NT2/D1 (cell line): ENCODE measurements around the gene DCTN1.

Experiments
- DNase-seq: peaks from one replicate; pipeline ENCODE4 v3.0.0-alpha.2; 2011; ENCODE audit warnings: low read depth, low spot score
- H3K27me3 ChIP-seq: 2 replicates; pipeline ENCODE4 v1.6.0; 2011; ENCODE audit warnings: mild to moderate bottlenecking; ENCODE audit not compliant: insufficient read length, insufficient read depth
- H3K36me3 ChIP-seq: 2 replicates; pipeline ENCODE4 v1.6.1; 2011; ENCODE audit warnings: mild to moderate bottlenecking, low read length, mixed read lengths; ENCODE audit not compliant: insufficient read depth, insufficient read length
- H3K4me1 ChIP-seq: 2 replicates; pipeline ENCODE4 v1.5.1; 2011; ENCODE audit not compliant: insufficient read depth, insufficient read length
- H3K4me3 ChIP-seq: 2 replicates; pipeline ENCODE4 v1.5.1; 2011; ENCODE audit warnings: low read depth; ENCODE audit not compliant: insufficient read length
- H3K9ac ChIP-seq: 2 replicates; pipeline ENCODE4 v1.6.0; 2011; ENCODE audit warnings: low read depth; ENCODE audit not compliant: insufficient read length
- H3K9me3 ChIP-seq: 2 replicates; pipeline ENCODE4 v1.5.1; 2011; ENCODE audit warnings: mild to moderate bottlenecking, low read length; ENCODE audit not compliant: insufficient read depth
- SUZ12 ChIP-seq: IDR thresholded peaks from 2 replicates; pipeline ENCODE4 v1.6.1; 2011; ENCODE audit not compliant: insufficient read length, insufficient read depth; ENCODE audit errors: extremely low read depth
- YY1 ChIP-seq: IDR thresholded peaks from 2 replicates; pipeline ENCODE4 v1.6.1; 2011; ENCODE audit not compliant: insufficient read length, insufficient read depth
- ZNF274 ChIP-seq: IDR thresholded peaks from 2 replicates; pipeline ENCODE4 v1.6.1; 2011; ENCODE audit warnings: mild to moderate bottlenecking, low read depth, low read length

Gene DCTN1

GRCh38 chr2:74367789-74368188 lies 12.3 kb downstream of the DCTN1 start:
- no peaks in the 10 kb centered on the region for H3K27me3 ChIP-seq
- H3K9me3 ChIP-seq, result no peaks in the 10 kb centered on the region
- H3K36me3 ChIP-seq, result peaks cover 100% of the 10 kb centered on the region
- TF ChIP-seq SUZ12 (no peak), ZNF274 (no peak), YY1 (no peak)
- no peak overlapping the region for H3K9ac ChIP-seq
- peaks cover 9% of the 10 kb centered on the region for H3K4me1 ChIP-seq
- DNase-seq, result no peak
- H3K4me3 ChIP-seq, result no peak overlapping the region

DNA sequence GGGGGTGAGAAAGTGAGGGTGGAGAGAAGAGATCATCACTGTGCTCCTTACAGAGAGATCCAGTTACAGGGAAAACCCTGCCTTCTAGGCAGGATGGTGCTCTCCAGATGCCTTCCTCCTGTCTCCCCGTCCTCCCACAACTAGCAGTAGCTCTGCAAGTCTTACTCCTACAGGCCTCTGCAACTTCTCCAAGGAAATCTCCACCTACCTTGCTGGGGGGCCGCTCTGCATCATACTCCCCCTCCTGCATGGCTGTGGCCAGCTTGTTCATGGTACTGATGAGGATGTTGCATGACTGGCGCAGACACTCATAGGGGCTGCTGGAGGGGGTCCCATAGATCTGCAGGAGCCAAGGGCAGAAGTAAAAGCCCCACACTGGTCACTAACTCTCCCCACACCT lies 14.1 kb downstream of the DCTN1 start:
- TF ChIP-seq ZNF274 (no peak), SUZ12 (no peak), YY1 (no peak)
- Histone ChIP-seq H3K4me3 (no peak overlapping the region), H3K4me1 (peaks cover 7% of the 10 kb centered on the region), H3K9me3 (no peaks in the 10 kb centered on the region), H3K9ac (no peak overlapping the region), H3K36me3 (peaks cover 100% of the 10 kb centered on the region), H3K27me3 (no peaks in the 10 kb centered on the region)
- no peak for DNase-seq

GRCh38 chr2:74364533-74365505 lies 15.3 kb downstream of the DCTN1 start:
- TF ChIP-seq YY1, result no peak
- no peak for TF ChIP-seq ZNF274
- TF ChIP-seq SUZ12, result no peak
- peaks cover 100% of the 10 kb centered on the region for H3K36me3 ChIP-seq
- H3K9ac ChIP-seq, result no peak overlapping the region
- H3K27me3 ChIP-seq, result no peaks in the 10 kb centered on the region
- no peaks in the 10 kb centered on the region for H3K9me3 ChIP-seq
- peaks cover 7% of the 10 kb centered on the region for H3K4me1 ChIP-seq
- no peak overlapping the region for H3K4me3 ChIP-seq
- no peak for DNase-seq

DNA sequence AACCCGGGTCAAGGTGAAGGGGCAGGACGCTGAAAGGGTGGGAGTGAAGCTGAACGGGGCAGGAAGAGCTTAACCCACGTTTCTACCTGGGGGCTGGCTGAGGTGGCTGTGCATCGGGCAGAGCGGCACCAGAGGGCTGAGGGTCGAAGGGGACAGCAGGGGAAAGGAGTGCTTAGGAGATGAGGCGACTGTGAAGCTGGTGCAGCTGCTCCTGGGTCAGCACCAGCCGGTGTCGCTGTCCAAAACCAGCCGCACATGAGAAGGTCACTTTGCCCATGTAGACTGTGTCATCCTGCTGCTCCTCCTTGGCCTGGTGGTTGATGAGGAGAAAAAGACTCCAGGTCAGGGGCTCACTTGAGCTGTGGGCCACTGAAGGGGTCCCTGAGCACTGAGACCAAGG lies 18.8 kb downstream of the DCTN1 start:
- peaks cover 95% of the 10 kb centered on the region for H3K36me3 ChIP-seq
- TF ChIP-seq YY1 (no peak), SUZ12 (no peak), ZNF274 (no peak)
- no peak for DNase-seq
- no peak overlapping the region for H3K9ac ChIP-seq
- H3K27me3 ChIP-seq, result no peaks in the 10 kb centered on the region
- H3K9me3 ChIP-seq, result no peaks in the 10 kb centered on the region
- no peak overlapping the region for H3K4me3 ChIP-seq
- peaks cover 10% of the 10 kb centered on the region for H3K4me1 ChIP-seq

DNA sequence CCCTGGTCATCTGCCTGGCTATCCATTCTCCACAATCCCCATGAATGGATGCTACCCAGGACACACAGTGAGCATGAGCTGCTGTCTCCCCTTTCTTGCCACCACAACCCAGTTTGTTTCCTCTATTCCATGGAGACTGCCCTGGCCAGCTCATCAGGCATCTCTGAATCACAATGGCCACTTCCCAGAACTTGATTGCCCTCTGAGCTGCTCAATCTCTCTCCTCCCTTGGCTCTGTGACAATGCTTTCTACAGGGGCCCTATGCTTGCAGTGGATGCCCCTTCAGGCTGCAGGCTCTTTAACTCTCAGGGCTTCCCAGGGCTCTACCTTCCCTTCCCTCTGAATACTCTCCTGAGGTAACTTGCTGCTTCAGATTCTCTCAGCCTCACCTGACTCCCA lies 22.5 kb downstream of the DCTN1 start:
- TF ChIP-seq ZNF274 (no peak), SUZ12 (no peak), YY1 (no peak)
- H3K9me3 ChIP-seq, result no peaks in the 10 kb centered on the region
- H3K9ac ChIP-seq, result no peak overlapping the region
- no peaks in the 10 kb centered on the region for H3K27me3 ChIP-seq
- peaks cover 4% of the 10 kb centered on the region for H3K4me1 ChIP-seq
- H3K36me3 ChIP-seq, result peaks cover 71% of the 10 kb centered on the region
- peak; percentile 61 for DNase-seq
- no peak overlapping the region for H3K4me3 ChIP-seq

DNA sequence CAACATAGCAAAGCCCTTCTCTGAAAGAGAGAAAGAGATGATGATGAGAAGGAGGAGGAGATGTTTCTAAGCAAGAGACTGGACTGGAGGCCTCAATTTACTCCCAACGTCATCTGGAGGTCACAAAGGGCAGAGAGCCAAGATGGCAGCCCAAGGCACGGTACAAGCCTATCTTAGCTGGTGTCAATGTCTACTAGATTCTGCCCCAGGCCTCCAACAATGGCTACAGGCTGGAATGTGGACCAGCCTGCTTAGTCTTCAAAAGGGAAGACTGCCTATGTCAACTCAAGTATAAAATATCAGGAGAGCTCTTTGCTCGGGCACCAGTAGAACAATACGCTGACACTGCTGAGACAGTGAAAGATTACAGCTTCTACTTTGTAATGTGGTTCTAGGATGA lies 30.2 kb downstream of the DCTN1 start:
- peaks cover 5% of the 10 kb centered on the region for H3K36me3 ChIP-seq
- no peak overlapping the region for H3K4me3 ChIP-seq
- no peak for DNase-seq
- no peaks in the 10 kb centered on the region for H3K27me3 ChIP-seq
- no peak overlapping the region for H3K9ac ChIP-seq
- TF ChIP-seq SUZ12, result no peak
- TF ChIP-seq YY1, result no peak
- TF ChIP-seq ZNF274, result no peak
- H3K9me3 ChIP-seq, result no peaks in the 10 kb centered on the region
- no peaks in the 10 kb centered on the region for H3K4me1 ChIP-seq

DNA sequence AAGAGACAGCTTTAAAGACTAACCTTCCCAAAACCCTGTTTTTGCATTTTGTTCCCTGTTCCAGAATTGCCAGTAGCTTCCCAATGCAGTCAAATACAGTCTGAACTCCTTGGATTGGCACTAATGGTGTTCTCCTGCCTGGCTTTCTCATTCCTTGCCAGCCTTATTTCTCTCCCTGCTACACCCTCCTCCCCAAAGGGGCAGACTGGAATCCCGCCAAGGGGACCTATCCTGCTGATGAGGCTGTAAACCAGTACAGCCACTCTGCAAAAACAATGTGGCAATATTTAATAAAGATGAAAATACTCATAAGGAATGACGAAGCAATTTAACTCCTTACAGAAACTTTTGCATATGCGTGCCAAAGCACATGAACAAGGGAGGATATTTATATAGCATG lies 32.4 kb downstream of the DCTN1 start:
- TF ChIP-seq ZNF274 (no peak), SUZ12 (no peak), YY1 (no peak)
- DNase-seq, result no peak
- H3K4me3 ChIP-seq, result no peak overlapping the region

More for the DNA sequence above, 32.4 kb downstream of the DCTN1 start:
- no peaks in the 10 kb centered on the region for H3K27me3 ChIP-seq
- no peaks in the 10 kb centered on the region for H3K9me3 ChIP-seq
- H3K4me1 ChIP-seq, result no peaks in the 10 kb centered on the region
- H3K36me3 ChIP-seq, result no peaks in the 10 kb centered on the region
- H3K9ac ChIP-seq, result no peak overlapping the region
